Measurements from ENCODE around the gene TCF12. TPM values are rescaled to one million over a fixed set of nuclear protein-coding genes. Genes with fewer than 3 reads are reported as not detected.

TCF12 gene
- total RNA-seq, 1 donor from 2014 or later: 84.6 TPM

DNA sequence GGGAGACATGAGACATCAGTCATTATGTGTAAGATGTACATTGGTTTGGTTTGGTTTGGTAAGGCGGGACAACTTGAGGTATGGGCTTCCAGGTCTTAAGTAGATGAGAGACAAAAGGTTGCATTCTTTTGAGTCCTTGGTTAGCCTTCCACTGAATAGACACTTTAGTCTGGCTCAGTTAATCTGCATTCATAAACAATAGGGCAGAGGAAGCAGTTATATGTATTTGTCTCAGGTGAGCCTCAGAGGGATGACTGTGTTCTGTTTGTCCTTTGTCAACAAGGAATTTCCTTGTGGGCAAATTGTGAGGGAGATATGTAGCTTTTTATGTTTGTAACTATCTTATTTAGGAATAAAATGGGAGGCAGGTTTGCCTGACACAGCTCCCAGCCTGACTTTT, 50.4 kb downstream of the TCF12 start:
- Histone ChIP-seq H3K4me3 (ENCODE audit: low read depth, low read length) (no peak overlapping the region), H3K36me3 (ENCODE audit: control insufficient read depth, insufficient read depth, low read length) (no peaks in the 10 kb centered on the region), H3K27me3 (ENCODE audit: control insufficient read depth, insufficient read depth, low read length) (no peaks in the 10 kb centered on the region)
- DNase-seq (ENCODE audit: low read depth): no peak
- TF ChIP-seq, protein P1, sequence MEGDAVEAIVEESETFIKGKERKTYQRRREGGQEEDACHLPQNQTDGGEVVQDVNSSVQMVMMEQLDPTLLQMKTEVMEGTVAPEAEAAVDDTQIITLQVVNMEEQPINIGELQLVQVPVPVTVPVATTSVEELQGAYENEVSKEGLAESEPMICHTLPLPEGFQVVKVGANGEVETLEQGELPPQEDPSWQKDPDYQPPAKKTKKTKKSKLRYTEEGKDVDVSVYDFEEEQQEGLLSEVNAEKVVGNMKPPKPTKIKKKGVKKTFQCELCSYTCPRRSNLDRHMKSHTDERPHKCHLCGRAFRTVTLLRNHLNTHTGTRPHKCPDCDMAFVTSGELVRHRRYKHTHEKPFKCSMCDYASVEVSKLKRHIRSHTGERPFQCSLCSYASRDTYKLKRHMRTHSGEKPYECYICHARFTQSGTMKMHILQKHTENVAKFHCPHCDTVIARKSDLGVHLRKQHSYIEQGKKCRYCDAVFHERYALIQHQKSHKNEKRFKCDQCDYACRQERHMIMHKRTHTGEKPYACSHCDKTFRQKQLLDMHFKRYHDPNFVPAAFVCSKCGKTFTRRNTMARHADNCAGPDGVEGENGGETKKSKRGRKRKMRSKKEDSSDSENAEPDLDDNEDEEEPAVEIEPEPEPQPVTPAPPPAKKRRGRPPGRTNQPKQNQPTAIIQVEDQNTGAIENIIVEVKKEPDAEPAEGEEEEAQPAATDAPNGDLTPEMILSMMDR (IDR thresholded peaks at IDR 0.05; ENCODE audit: insufficient read depth, low read length, poor library complexity, severe bottlenecking): no peak

DNA sequence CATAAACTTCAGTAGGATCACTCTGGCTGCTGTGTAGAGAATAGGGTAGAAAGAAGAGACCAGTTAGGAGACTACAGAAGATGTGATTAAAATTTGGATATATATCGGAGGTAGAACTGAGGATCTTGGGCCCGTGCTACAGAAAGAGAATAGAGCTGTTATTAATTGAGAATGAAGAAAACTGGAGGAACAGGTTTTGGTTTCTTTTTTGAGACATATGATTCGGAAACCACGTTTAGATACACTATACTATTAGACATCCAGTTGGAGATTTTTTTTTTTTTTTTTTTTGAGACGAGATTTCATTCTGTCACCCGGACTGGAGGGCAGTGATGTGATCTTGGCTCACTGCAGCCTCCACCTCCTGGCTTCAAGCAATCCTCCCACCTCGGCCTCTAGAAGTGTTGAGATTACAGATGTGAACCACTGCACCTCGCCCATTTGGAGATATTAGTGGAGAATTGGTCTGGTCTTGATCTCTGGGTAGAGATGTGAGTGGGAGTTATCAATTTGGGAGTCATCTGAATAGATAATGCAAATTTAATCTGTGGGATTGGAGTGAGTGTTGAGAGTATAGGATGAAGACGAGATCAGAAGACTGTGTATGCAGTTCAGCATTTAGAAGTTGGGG, 50.9 kb downstream of the TCF12 start:
- no peak for DNase-seq (ENCODE audit: low read depth)
- Histone ChIP-seq H3K4me3 (ENCODE audit: low read depth, low read length) (no peak overlapping the region), H3K27me3 (ENCODE audit: control insufficient read depth, insufficient read depth, low read length) (no peaks in the 10 kb centered on the region), H3K36me3 (ENCODE audit: control insufficient read depth, insufficient read depth, low read length) (no peaks in the 10 kb centered on the region)
- TF ChIP-seq, protein P1 (IDR thresholded peaks at IDR 0.05; ENCODE audit: insufficient read depth, low read length, poor library complexity, severe bottlenecking): no peak

DNA sequence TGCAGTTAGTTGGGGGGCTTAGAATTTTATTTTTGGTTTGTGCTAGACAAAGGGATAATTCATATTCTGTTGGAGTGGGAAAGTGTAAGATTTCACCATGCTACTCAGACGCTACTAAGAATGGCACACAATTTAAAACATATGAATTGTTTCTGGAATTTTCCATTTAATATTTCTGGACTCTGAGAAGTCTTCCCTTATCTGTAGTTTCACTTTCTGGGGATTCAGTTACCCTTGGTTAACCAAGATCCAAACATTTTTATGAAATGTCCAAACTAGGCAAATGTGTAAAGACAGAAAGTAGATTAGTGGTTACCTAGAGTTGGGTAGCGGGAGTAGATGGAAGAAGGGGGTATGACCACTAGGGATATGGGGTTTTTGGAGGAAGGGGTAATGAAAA, 53.1 kb downstream of the TCF12 start:
- no peaks in the 10 kb centered on the region for H3K27me3 ChIP-seq (ENCODE audit: control insufficient read depth, insufficient read depth, low read length)
- H3K4me3 ChIP-seq (ENCODE audit: low read depth, low read length): no peak overlapping the region
- TF ChIP-seq, protein P1 (IDR thresholded peaks at IDR 0.05; ENCODE audit: insufficient read depth, low read length, poor library complexity, severe bottlenecking): no peak
- no peaks in the 10 kb centered on the region for H3K36me3 ChIP-seq (ENCODE audit: control insufficient read depth, insufficient read depth, low read length)
- no peak for DNase-seq (ENCODE audit: low read depth)

DNA sequence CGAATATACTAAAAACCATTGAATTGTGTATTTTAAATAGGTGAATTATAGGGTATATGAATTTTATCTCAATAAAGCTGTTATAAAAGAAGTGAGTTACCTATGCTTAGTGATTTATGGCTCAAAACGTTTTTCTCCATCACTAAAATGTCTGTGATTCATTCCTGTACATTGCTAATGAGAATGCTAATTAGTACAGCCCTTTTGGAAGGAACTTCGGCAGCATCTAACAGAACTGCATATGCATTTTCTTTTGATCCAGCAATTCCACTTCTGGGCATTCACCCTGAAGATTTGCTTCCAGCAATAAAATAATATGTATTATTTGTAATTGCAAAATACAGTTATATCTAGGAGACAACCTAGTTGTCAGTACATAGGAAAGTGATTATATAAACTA, 53.6 kb downstream of the TCF12 start:
- no peak for DNase-seq (ENCODE audit: low read depth)
- no peaks in the 10 kb centered on the region for H3K27me3 ChIP-seq (ENCODE audit: control insufficient read depth, insufficient read depth, low read length)
- TF ChIP-seq, protein P1 (IDR thresholded peaks at IDR 0.05; ENCODE audit: insufficient read depth, low read length, poor library complexity, severe bottlenecking): no peak
- no peaks in the 10 kb centered on the region for H3K36me3 ChIP-seq (ENCODE audit: control insufficient read depth, insufficient read depth, low read length)
- no peak overlapping the region for H3K4me3 ChIP-seq (ENCODE audit: low read depth, low read length)

DNA sequence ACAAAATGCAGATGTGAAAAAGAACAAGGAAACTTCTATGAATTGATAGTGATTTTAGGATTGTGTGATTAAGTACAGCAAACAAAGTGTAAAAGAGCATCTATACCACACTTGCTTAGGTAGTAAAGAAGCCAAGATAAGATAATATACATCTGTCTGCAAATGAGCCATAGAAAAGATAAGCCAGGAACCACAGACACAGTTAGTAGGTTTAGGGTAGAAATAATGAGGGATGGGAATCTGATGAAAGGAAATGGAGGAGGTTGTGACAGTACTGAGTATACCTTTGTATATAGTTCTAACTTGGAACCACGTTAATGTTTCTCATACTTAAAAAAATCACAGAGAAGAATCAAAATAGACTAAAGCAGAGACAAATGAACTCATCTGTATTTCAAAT, 54.0 kb downstream of the TCF12 start:
- no peak for DNase-seq (ENCODE audit: low read depth)
- Histone ChIP-seq H3K4me3 (ENCODE audit: low read depth, low read length) (no peak overlapping the region), H3K27me3 (ENCODE audit: control insufficient read depth, insufficient read depth, low read length) (no peaks in the 10 kb centered on the region), H3K36me3 (ENCODE audit: control insufficient read depth, insufficient read depth, low read length) (no peaks in the 10 kb centered on the region)
- TF ChIP-seq, protein P1 (IDR thresholded peaks at IDR 0.05; ENCODE audit: insufficient read depth, low read length, poor library complexity, severe bottlenecking): no peak

DNA sequence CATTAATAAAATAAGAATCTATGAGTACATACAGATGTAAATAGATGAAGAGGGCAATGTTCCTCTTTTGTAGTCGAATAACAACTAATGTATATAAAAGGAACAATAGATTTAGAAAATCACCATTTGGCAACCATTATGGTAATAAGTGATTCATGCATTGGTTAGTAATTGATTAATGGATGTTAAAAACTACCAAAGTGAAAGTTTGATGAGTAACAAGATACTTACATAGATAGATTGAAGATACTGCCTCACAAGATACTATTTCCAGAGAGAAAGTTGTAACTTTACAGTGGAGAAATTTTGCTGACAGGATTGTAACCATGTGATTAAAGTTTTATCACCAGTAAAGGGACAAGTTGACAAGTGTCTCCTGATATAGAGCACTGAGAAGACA, 55.0 kb downstream of the TCF12 start:
- TF ChIP-seq, protein P1 (IDR thresholded peaks at IDR 0.05; ENCODE audit: insufficient read depth, low read length, poor library complexity, severe bottlenecking): no peak
- no peak overlapping the region for H3K4me3 ChIP-seq (ENCODE audit: low read depth, low read length)
- no peaks in the 10 kb centered on the region for H3K27me3 ChIP-seq (ENCODE audit: control insufficient read depth, insufficient read depth, low read length)
- no peak for DNase-seq (ENCODE audit: low read depth)
- no peaks in the 10 kb centered on the region for H3K36me3 ChIP-seq (ENCODE audit: control insufficient read depth, insufficient read depth, low read length)

Data from kidney epithelial cell (primary cell).